GM19468 (cell line): ENCODE measurements around the gene SRR.

Experiments
- ATAC-seq: cut with Tn5 transposase; IDR thresholded peaks from one replicate; pipeline ENCODE4 v1.9.1; 2021; ENCODE audit warnings: mild to moderate bottlenecking, moderate library complexity, moderate number of reproducible peaks; ENCODE audit not compliant: unreplicated experiment; ENCODE audit errors: extremely low read depth

The SRR gene

GRCh38 chr17:2368359-2368758 lies 64.6 kb downstream of the SRR start:
- no peak for ATAC-seq

- ATAC-seq: no peak
Observed at GRCh38 chr17:2369039-2369438, 65.3 kb downstream of the SRR start.

- no peak for ATAC-seq
Observed at GRCh38 chr17:2369551-2370210, 65.9 kb downstream of the SRR start.

- no peak for ATAC-seq
Observed at GRCh38 chr17:2370211-2370589, 66.5 kb downstream of the SRR start.

- ATAC-seq: no peak
Observed at GRCh38 chr17:2371183-2372130, 67.7 kb downstream of the SRR start.

- ATAC-seq: no peak
Observed at GRCh38 chr17:2372180-2372579, 68.4 kb downstream of the SRR start.

GRCh38 chr17:2372681-2373080 lies 68.9 kb downstream of the SRR start:
- ATAC-seq: no peak

GRCh38 chr17:2373179-2373578 lies 69.4 kb downstream of the SRR start:
- ATAC-seq: no peak
